GM18951 (cell line): ENCODE measurements around the gene XAF1.
"Not testable (repeated sequence)": the region's sequence is repeated elsewhere in the genome, so short reads cannot be mapped to it uniquely, and the experiment has no call there.

Experiments
- POLR2A ChIP-seq: IDR thresholded peaks from 4 replicates; pipeline ENCODE4 v1.6.1; 2011; ENCODE audit warnings: mild to moderate bottlenecking; ENCODE audit not compliant: insufficient read length, insufficient read depth; ENCODE audit errors: extremely low read depth
- in situ Hi-C: fragments of 300-500 bp; cut with MboI; formaldehyde crosslinking; loops from one replicate; pipeline ENCODE4 v1.12.0; 2022; ENCODE audit warnings: low sequenced_read_pairs, mixed read lengths, inconsistent platforms; ENCODE audit not compliant: unreplicated experiment

The XAF1 gene

GRCh38 chr17:6716736-6717135, 39.1 kb upstream of the XAF1 start:
- in situ Hi-C loops, result no loop called here

GRCh38 chr17:6721744-6722143, 34.1 kb upstream of the XAF1 start:
- in situ Hi-C loops, result no loop called here
- TF ChIP-seq POLR2A, result no peak

More at GRCh38 chr17:6716736-6717135, 39.1 kb upstream of the XAF1 start:
- no peak for TF ChIP-seq POLR2A

GRCh38 chr17:6724009-6724408, 31.8 kb upstream of the XAF1 start:
- TF ChIP-seq POLR2A, result no peak
- in situ Hi-C loops, result no loop called here

GRCh38 chr17:6729531-6729930, 26.3 kb upstream of the XAF1 start:
- in situ Hi-C loops, result no loop called here
- TF ChIP-seq POLR2A, result no peak

- in situ Hi-C loops, result not testable (repeated sequence)
These were observed 9.2 kb upstream of the XAF1 start for GRCh38 chr17:6746665-6747064.

- in situ Hi-C loops, result no loop called here
- no peak for TF ChIP-seq POLR2A
These were observed 7.2 kb upstream of the XAF1 start for GRCh38 chr17:6748617-6749016.

GRCh38 chr17:6749519-6749918, 6.3 kb upstream of the XAF1 start:
- TF ChIP-seq POLR2A, result no peak
- in situ Hi-C loops, result no loop called here

- in situ Hi-C loops, result no loop called here
- TF ChIP-seq POLR2A, result no peak
These were observed 3.6 kb upstream of the XAF1 start for GRCh38 chr17:6752068-6752909.

GRCh38 chr17:6753006-6753445, 2.8 kb upstream of the XAF1 start:
- TF ChIP-seq POLR2A, result no peak
- in situ Hi-C loops, result no loop called here

- in situ Hi-C loops, result no loop called here
- no peak for TF ChIP-seq POLR2A
These were observed 2.3 kb upstream of the XAF1 start for GRCh38 chr17:6753546-6753945.

- TF ChIP-seq POLR2A, result no peak
- in situ Hi-C loops, result no loop called here
These were observed 565 bp upstream of the XAF1 start for GRCh38 chr17:6755281-6755680.

- TF ChIP-seq POLR2A, result peak; percentile 13
These were observed 682 bp downstream of the XAF1 start for GRCh38 chr17:6756425-6757031.

GRCh38 chr17:6757747-6758146, 1.9 kb downstream of the XAF1 start:
- TF ChIP-seq POLR2A, result no peak
- in situ Hi-C loops, result no loop called here

More at GRCh38 chr17:6756425-6757031, 682 bp downstream of the XAF1 start:
- in situ Hi-C loops, result no loop called here

GRCh38 chr17:6761779-6762178, 5.9 kb downstream of the XAF1 start:
- in situ Hi-C loops, result no loop called here
- TF ChIP-seq POLR2A, result no peak

GRCh38 chr17:6768447-6768846, 12.6 kb downstream of the XAF1 start:
- no peak for TF ChIP-seq POLR2A
- in situ Hi-C loops, result no loop called here

- in situ Hi-C loops, result no loop called here
- no peak for TF ChIP-seq POLR2A
These were observed 16.2 kb downstream of the XAF1 start for GRCh38 chr17:6772016-6772415.

- in situ Hi-C loops, result not testable (repeated sequence)
These were observed 19.1 kb downstream of the XAF1 start for GRCh38 chr17:6774906-6775305.
